GM10266 (cell line): ENCODE measurements around the gene PAXX.

ENCODE experiments used
- DNase-seq: peaks from one replicate; pipeline ENCODE4 v3.0.0; 2012; ENCODE audit errors: extremely low spot score
- TF ChIP-seq, protein P1 (sequence below): IDR thresholded peaks from 2 replicates; pipeline ENCODE4 v1.5.1; 2012; ENCODE audit warnings: mild to moderate bottlenecking, low read depth; ENCODE audit not compliant: control insufficient read depth, insufficient read depth; ENCODE audit errors: missing control alignments

PAXX gene

DNA sequence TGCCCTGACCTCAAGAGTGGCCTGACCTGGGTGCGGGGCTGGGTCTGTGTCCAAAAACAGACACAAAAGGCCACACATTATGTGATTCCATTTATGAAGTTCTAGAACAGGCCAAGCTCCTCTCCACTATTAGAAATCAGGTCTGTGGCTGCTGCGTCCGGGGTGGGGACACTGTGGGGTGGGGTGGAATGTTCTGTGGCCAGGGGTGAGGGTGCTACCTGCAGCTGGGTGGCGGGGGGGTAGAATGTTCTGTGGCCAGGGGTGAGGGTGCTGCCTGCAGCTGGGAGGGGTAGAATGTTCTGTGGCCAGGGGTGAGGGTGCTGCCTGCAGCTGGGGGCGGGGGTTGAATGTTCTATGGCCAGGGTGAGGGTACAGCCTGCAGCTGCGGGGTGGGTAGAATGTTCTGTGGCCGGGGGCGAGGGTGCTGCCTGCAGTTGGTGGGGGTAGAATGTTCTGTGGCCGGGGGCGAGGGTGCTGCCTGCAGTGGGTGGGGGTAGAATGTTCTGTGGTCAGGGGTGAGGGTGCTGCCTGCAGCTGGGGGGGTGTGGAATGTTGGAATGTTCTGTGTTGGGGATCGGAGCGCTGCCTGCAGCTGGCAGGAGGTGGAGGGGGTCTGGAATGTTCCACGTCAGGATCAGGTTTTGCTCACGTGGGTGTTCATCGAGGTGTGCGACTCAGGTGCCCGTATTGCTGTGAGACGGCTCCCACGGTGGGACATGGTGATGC, 31.8 kb upstream of the PAXX start:
- TF ChIP-seq, protein P1, sequence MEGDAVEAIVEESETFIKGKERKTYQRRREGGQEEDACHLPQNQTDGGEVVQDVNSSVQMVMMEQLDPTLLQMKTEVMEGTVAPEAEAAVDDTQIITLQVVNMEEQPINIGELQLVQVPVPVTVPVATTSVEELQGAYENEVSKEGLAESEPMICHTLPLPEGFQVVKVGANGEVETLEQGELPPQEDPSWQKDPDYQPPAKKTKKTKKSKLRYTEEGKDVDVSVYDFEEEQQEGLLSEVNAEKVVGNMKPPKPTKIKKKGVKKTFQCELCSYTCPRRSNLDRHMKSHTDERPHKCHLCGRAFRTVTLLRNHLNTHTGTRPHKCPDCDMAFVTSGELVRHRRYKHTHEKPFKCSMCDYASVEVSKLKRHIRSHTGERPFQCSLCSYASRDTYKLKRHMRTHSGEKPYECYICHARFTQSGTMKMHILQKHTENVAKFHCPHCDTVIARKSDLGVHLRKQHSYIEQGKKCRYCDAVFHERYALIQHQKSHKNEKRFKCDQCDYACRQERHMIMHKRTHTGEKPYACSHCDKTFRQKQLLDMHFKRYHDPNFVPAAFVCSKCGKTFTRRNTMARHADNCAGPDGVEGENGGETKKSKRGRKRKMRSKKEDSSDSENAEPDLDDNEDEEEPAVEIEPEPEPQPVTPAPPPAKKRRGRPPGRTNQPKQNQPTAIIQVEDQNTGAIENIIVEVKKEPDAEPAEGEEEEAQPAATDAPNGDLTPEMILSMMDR: no peak
- DNase-seq: no peak

DNA sequence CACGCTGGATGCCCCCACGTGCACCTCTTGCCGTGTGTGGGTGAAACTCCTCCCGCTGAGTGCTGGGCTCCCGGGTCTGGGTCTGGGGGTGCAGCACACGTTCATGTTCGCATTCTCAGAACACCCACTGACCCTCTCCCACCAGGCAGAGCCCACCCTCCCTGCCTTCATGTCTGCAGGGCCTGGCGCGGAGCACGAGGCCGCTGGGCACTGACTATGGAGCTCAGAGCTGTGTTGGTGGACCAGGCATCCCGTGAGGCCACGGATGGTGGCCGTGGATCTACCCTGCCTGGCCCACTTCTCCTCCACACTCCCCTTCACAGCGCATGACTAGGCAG, 31.3 kb upstream of the PAXX start:
- DNase-seq: no peak
- TF ChIP-seq, protein P1: no peak

DNA sequence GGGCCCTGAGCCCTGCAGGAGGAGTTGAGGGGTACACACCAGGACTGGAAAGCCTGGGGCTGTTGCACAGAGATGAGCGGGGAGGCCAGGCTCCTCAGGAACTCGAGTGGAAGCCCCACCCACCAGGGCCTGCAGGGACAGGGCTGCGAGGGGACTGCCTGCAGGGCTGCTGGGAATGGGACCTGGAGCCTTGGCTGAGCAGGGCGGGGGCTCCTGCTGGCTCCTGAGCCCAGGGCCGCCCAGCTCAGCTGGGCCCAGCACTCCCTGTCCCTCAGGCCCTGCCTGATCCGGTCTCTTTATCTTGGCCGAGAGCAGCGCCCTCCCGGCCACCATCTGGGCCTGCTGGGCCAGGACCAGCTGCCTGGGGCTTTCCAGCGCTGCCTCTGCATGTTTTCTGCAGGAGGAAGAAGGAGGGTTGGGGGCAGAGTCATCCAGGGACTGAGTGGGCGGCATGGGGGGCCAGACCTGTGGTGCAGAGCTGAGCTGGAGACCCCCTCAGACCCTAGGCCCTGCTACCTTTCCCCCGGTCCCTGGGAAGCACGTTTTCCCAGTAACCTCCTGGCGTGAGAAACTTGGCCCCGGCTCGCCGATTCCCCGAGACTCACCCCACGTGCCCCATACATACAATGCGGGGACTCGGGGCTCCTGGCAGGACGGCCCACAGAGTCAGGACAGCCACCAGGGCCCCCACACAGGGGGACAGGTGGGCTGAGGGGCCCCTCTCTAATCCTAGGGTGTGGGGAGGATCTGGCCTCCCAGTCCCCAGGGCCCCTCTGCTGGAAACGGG, 30.8 kb upstream of the PAXX start:
- no peak for DNase-seq
- TF ChIP-seq, protein P1: no peak

DNA sequence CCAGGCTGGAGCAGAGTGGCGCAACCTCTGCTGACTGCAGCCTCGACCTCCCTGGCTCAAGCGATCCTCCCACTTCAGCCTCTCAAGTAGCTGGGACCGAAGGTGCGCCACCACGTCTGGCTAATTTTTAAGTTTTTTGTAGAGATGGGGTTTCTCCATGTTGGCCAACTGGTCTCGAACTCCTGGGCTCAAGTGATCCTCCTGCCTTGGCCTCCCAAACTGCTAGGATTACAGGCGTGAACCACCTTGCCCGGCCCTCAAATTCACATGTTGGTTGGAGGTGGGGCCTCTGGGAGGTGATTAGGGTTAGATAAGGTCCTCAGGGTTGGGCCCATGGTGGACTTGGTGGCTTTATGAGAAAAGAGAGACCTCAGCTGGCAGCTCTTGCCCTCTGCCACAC, 30.1 kb upstream of the PAXX start:
- TF ChIP-seq, protein P1: no peak
- no peak for DNase-seq

DNA sequence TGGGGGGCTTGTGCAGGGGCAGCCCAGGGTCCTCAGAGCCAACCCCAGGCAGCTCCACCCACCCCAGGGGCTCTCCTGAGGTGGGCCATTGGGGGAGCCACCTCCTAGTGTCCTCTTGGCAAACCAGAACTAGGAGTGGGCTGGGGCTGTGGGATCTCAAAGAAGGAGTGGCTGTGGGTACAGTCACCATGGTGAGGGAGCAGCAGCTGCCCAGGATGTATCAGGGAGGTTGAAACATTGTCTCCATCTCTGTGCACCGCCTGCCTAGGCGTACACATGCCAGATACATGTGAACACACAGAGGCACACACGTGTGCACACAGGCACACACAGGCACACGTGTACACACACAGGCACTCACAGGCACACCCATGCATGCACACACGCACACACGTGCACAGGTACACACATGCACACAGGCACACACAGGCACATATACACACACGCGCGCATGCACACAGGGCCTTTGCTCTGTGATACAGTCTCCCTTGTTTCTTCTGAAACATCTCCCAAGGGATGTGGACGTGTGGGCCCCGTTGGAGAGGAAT, 29.4 kb upstream of the PAXX start:
- TF ChIP-seq, protein P1: no peak
- DNase-seq: no peak

DNA sequence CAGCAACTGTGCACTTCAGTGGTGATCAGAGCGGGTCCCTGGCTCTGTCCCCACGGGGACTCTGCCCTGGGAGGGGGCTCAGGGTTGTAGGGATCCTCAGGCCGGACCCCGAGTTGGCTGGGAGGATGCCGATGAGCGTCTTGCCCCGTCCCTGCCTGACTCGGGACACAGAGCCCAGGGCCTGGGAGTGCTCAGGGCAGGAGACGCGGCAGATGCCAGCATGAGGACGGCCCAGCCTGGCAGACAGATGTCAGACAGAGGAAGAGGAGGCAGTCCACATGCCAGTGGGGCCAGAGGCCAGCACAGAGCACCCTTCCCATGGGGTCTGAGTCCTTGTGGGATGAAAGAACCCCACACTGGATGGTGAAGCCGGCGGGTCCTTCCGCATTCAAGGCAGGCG, 28.9 kb upstream of the PAXX start:
- TF ChIP-seq, protein P1: no peak
- DNase-seq: no peak

DNA sequence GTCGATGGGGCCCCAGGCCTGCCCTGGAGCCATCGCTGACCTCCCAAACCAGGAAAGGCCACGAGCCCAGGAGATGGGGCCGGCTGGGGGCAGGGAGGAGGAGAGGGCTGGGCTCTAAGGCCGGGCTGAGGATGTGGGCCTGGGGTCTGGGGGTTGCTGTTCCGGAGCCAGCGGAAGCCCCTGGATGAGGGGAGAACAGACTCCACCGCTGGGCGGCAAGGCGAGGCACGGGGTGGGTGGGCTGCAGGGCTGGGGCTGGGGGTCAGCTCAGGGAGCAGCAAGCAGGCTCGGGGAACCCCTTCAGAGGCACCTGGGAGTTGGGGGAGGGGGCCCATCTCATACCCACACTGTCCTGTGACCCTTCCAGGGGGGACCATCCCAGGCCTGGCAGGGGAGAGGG, 28.5 kb upstream of the PAXX start:
- DNase-seq: no peak
- TF ChIP-seq, protein P1: no peak
